HG03039 (cell line): ENCODE data around the gene PDZRN3.
A peak's percentile ranks its signal among the peaks of the same experiment; 100 is the strongest.

Experiments
- ATAC-seq: cut with Tn5 transposase; IDR thresholded peaks from one replicate; pipeline ENCODE4 v1.9.1; 2021; ENCODE audit warnings: mild to moderate bottlenecking, moderate library complexity; ENCODE audit not compliant: unreplicated experiment

The PDZRN3 gene

GRCh38 chr3:73529308-73530021, 95.3 kb downstream of the PDZRN3 start:
- ATAC-seq: no peak

- ATAC-seq: no peak
These were observed 99.2 kb downstream of the PDZRN3 start for GRCh38 chr3:73525591-73525990.

- no peak for ATAC-seq
These were observed 101.1 kb downstream of the PDZRN3 start for GRCh38 chr3:73523661-73524060.

DNA sequence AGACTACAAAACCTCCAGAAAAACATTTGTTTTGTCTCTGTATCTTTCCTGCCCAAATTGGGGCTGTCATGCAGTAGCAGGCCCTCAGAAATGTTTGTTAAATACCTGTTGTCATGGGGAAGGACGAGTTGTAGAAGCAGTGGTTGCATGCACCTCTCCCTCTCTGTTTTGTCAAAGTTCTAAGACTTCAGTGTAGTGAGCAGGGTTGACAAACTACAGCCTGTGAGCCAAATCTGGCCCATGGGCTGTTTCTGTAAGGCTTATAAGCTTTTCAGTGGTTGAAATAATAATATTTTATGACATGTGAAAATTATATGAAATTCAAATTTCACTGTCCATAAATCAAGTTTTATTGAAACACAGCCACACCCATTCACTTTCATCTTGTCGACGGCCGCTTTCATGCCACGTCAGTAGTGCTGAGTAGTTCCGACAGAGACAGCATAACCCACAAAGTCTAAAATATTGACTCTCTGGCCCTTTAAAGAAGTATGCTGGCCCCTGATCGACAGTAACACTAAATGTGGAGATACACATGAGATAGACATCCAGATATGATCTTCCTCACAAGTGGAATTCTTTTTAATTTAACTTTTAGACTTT, 102.9 kb downstream of the PDZRN3 start:
- no peak for ATAC-seq

GRCh38 chr3:73520931-73521461, 103.7 kb downstream of the PDZRN3 start:
- ATAC-seq: no peak

DNA sequence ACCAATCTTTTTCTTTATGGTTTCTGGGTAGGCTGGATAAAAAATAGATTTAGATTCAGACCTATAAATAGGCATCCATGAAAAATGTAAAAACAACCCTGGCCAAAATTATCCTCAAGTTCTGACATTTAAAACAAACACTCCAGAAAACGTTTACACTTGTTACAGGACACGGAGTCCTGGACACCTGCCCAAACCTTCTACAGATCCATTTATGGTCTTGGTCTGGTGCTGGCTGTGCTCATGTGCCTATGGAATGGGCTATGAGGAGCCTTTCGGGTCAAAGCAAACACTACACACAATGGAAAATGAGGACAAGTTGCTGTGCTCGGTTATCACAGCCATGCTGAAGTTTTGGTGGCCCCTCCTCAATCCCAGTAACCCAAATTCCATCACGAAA, 108.1 kb downstream of the PDZRN3 start:
- ATAC-seq: no peak

GRCh38 chr3:73513260-73513659, 111.5 kb downstream of the PDZRN3 start:
- ATAC-seq: no peak

- no peak for ATAC-seq
These were observed 112.9 kb downstream of the PDZRN3 start for GRCh38 chr3:73511571-73512525.

DNA sequence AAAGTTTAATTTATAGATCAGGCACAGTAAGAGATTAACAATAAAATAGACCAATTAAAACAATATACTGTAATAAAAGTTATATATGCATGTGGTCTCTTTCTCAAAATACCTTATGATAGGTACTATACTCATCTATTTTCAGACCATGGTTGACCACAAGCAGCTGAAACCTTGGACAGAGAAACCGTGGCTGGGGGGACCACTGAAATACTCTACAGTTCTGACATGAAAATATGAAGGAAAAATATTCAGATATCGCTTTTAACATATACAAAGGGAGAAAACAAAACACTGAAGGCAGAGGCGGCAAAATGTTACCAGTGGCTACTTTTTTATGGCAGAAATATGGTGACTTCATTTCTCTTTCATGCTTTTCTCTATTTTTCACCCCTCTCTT, 114.0 kb downstream of the PDZRN3 start:
- ATAC-seq: no peak

DNA sequence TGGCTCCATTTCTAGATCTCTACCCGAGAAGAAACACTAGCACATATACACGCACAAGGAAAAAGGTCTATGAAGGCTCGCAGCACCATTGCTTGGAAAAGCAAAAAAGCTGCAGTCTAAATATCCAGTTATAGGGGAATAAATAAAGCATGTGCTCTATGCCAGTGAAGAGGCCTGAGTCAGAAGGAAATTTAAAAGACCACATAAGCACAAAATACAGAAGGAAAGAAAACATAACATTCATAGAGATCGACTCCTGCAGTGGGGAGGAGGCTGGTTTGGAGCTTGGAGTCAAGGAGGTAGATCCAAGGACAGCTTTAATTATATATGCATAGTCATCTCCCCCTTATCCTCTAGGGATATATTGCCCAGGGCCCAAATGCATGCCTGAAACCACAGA, 114.4 kb downstream of the PDZRN3 start:
- ATAC-seq: no peak

DNA sequence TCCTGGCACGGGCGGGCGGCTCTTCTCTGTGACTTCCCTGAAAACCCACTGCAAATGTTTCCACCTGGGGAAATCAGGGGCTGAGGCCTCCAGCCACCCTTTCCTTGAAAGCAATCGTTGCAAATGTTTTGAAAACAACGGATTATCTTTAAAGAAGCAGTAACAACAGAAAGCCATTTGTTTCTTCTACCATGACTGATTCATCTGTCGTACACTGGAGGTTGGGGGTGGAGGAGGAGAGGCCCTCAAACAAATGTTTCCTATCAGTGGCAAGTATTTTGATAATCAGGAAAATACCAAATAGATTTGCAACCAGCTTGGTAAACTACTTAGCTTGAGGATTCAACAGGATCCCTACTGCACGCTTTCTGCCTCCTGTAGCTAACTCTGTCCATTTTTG, 114.9 kb downstream of the PDZRN3 start:
- no peak for ATAC-seq

GRCh38 chr3:73509066-73509465, 115.7 kb downstream of the PDZRN3 start:
- no peak for ATAC-seq

DNA sequence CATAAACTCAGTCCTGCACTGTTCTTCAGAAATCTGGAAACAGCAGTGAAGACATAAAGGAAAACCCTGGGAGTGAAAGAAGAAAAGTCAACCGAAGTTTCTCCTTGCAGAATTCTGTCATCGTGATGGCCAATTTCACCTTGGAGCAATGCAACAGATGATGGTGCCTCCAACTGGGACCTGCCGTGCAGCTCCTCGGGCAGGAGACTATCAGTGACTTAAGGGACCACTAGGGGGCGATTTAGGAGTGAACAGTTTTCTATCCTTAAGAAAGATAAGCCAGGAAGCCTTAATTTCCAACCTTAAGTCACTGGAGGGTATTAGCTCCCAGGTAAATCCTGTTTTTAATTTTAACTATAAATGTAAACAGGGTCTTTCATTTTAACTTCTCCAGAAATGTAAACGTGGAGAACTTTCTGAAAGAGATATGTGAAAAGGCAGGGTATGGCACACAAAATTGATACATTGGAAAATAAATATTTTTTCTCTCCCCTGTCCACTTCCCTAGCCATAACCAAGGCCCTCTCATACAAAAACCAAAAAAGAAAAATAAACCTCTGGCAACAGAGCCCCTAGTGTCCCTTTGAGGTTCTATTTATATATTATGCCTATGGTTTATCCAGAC, 116.3 kb downstream of the PDZRN3 start:
- peak; percentile 51 for ATAC-seq

- no peak for ATAC-seq
These were observed 119.9 kb downstream of the PDZRN3 start for GRCh38 chr3:73504852-73505251.

DNA sequence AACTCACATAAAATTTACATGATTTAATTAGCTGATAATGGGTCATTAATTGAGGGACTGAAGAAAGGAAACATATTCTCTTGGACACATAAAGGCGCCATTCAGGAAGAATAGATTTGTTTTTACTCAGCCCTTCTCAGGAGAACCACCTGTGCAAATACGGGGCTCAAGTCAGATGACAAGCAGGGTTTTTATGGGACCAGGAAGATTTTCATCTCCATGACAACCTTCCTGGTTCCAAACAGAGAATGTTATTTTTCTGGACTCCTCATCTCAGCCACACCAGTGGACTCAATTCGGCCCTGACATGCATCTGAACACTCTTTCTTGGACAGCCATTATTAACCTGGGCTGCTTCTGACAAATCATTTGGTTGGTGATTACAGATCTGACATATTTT, 120.5 kb downstream of the PDZRN3 start:
- ATAC-seq: no peak

DNA sequence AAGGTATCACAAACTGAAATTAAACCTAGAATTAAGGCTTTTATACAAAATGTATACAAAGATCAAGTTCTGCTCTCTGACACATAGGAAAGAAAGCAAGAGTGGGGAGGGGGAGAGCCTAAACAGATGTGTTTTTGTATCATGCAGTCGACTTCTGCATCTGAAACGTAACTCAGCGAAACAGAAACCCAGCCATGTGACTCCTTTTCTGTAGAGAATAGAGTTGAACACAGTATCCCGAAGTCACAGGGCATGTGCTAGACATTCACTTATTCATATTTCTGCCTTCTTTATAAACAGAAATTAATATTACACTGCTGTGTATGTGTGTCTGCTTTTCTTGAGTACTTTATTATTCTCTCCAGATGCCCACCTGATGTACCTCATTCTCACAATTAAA, 121.0 kb downstream of the PDZRN3 start:
- ATAC-seq: no peak

GRCh38 chr3:73502609-73503583, 121.8 kb downstream of the PDZRN3 start:
- ATAC-seq: peak; percentile 47

- no peak for ATAC-seq
These were observed 124.4 kb downstream of the PDZRN3 start for GRCh38 chr3:73500321-73500720.

DNA sequence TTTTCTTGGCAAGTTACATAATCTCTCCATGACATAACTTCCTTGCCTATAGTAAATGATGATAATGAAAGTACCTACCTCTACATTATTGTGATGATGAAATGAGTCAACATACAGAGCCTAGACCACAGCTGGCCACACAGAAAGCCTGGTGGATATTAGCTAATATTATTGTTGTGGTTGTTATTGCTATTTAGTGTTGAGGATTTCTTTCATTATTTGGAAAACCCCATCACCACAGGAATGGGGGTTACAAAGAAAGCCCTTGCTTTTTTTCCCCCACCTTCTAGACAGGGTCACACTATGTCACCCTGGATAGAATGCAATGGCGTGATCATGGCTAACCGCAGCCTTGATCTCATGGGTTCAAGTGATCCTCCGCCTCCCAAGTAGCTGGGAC, 125.0 kb downstream of the PDZRN3 start:
- ATAC-seq: peak; percentile 48
